ENCODE results near the gene AGPS.
"Not testable (repeated sequence)": the region's sequence is repeated elsewhere in the genome, so short reads cannot be mapped to it uniquely, and the experiment has no call there.

Gene AGPS

GRCh38 chr2:177424120-177424519 is 31.5 kb downstream of the AGPS start:
- not testable (repeated sequence) for DNase-seq

- not testable (repeated sequence) for DNase-seq
These were observed 32.0 kb downstream of the AGPS start for GRCh38 chr2:177424620-177425019.

- DNase-seq = no peak
These were observed 34.7 kb downstream of the AGPS start for GRCh38 chr2:177427316-177427715.

- DNase-seq = not testable (repeated sequence)
These were observed 35.4 kb downstream of the AGPS start for GRCh38 chr2:177427936-177428335.

GRCh38 chr2:177429688-177430325 is 37.2 kb downstream of the AGPS start:
- peak; percentile 33 for DNase-seq

GRCh38 chr2:177430411-177430810 is 37.8 kb downstream of the AGPS start:
- no peak for DNase-seq

GRCh38 chr2:177431111-177431725 is 38.6 kb downstream of the AGPS start:
- not testable (repeated sequence) for DNase-seq

- no peak for DNase-seq
These were observed 40.1 kb downstream of the AGPS start for GRCh38 chr2:177432703-177433102.

GRCh38 chr2:177433402-177433801 is 40.8 kb downstream of the AGPS start:
- no peak for DNase-seq

- DNase-seq = no peak
These were observed 41.9 kb downstream of the AGPS start for GRCh38 chr2:177434475-177434874.

GRCh38 chr2:177445200-177445599 is 52.6 kb downstream of the AGPS start:
- DNase-seq = no peak

- no peak for DNase-seq
These were observed 55.5 kb downstream of the AGPS start for GRCh38 chr2:177448031-177448430.

- no peak for DNase-seq
These were observed 56.6 kb downstream of the AGPS start for GRCh38 chr2:177449159-177449558.

- no peak for DNase-seq
These were observed 62.6 kb downstream of the AGPS start for GRCh38 chr2:177455187-177455586.

GRCh38 chr2:177459756-177460155 is 67.2 kb downstream of the AGPS start:
- not testable (repeated sequence) for DNase-seq

GRCh38 chr2:177460973-177461585 is 68.5 kb downstream of the AGPS start:
- no peak for DNase-seq

GRCh38 chr2:177464549-177464948 is 72.0 kb downstream of the AGPS start:
- DNase-seq = no peak

- DNase-seq = no peak
These were observed 73.0 kb downstream of the AGPS start for GRCh38 chr2:177465400-177466138.

- no peak for DNase-seq
These were observed 74.0 kb downstream of the AGPS start for GRCh38 chr2:177466337-177467195.

GRCh38 chr2:177467646-177468045 is 75.1 kb downstream of the AGPS start:
- DNase-seq = no peak

- DNase-seq = no peak
These were observed 79.4 kb downstream of the AGPS start for GRCh38 chr2:177471990-177472389.

- DNase-seq = no peak
These were observed 81.7 kb downstream of the AGPS start for GRCh38 chr2:177474301-177474700.

- no peak for DNase-seq
These were observed 82.4 kb downstream of the AGPS start for GRCh38 chr2:177474998-177475397.

Data from NCI-H2171 (cell line).